ENCODE data around the gene HHIPL1.

HHIPL1 gene

GRCh38 chr14:99664058-99664936 is 19.4 kb downstream of the HHIPL1 start:
- H3K4me1 Mint-ChIP-seq (ENCODE audit: low read depth) = no peaks in the 10 kb centered on the region
- H3K9me3 Mint-ChIP-seq = no peaks in the 10 kb centered on the region
- H3K4me3 Mint-ChIP-seq = no peak overlapping the region
- DNase-seq (ENCODE audit: low spot score) = no peak
- no peaks in the 10 kb centered on the region for H3K36me3 Mint-ChIP-seq (ENCODE audit: low read depth)
- peaks cover 21% of the 10 kb centered on the region for H3K27me3 Mint-ChIP-seq (ENCODE audit: low read depth)
- H3K27ac Mint-ChIP-seq = no peak overlapping the region

DNA sequence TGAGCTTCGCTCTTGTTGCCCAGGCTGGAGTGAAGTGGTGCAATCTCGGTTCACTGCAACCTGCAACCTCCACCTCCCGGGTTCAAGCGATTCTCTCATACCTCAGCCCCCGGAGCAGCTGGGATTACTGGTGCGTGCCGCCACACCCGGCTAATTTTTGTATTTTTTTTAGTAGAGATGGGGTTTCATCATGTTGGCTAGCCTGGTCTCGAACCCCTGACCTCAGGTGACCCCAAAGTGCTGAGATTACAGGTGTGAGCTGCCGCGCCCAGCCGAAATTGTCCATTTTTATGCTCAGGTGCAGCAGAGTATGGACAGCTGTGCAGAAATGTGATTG is 20.0 kb downstream of the HHIPL1 start:
- Mint-ChIP-seq H3K9me3 (no peaks in the 10 kb centered on the region), H3K4me1 (ENCODE audit: low read depth) (no peaks in the 10 kb centered on the region), H3K27ac (no peak overlapping the region), H3K27me3 (ENCODE audit: low read depth) (peaks cover 20% of the 10 kb centered on the region), H3K4me3 (no peak overlapping the region), H3K36me3 (ENCODE audit: low read depth) (no peaks in the 10 kb centered on the region)
- no peak for DNase-seq (ENCODE audit: low spot score)

- peaks cover 5% of the 10 kb centered on the region for H3K27me3 Mint-ChIP-seq (ENCODE audit: low read depth)
These were observed 21.6 kb downstream of the HHIPL1 start for GRCh38 chr14:99666533-99666932.

DNA sequence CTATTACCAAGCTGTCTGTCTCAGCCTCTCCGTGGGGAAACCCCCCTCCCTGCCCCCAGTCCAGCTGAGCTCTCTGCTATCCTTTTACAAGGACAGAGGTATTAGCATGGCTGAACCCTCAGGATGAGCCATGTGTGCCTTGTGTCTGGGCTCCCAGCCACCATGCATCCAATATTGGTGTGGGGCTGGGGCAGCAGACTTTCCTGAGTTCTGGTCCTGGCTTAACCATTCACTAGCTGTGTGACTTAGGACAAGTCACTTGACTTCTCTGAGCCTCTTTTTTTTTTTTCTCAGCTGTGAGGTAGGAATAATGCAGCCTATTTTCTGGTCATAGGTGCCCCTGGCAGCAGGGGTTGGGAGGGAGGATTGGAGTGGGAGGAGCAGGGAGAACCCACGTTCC is 22.1 kb downstream of the HHIPL1 start:
- Mint-ChIP-seq H3K27me3 (ENCODE audit: low read depth) (peaks cover 5% of the 10 kb centered on the region), H3K27ac (no peak overlapping the region), H3K4me1 (ENCODE audit: low read depth) (no peaks in the 10 kb centered on the region), H3K9me3 (no peaks in the 10 kb centered on the region), H3K36me3 (ENCODE audit: low read depth) (no peaks in the 10 kb centered on the region), H3K4me3 (no peak overlapping the region)
- no peak for DNase-seq (ENCODE audit: low spot score)

More at GRCh38 chr14:99666533-99666932, 21.6 kb downstream of the HHIPL1 start:
- Mint-ChIP-seq H3K27ac (no peak overlapping the region), H3K4me3 (no peak overlapping the region), H3K36me3 (ENCODE audit: low read depth) (no peaks in the 10 kb centered on the region), H3K9me3 (no peaks in the 10 kb centered on the region), H3K4me1 (ENCODE audit: low read depth) (no peaks in the 10 kb centered on the region)
- DNase-seq (ENCODE audit: low spot score) = no peak

GRCh38 chr14:99667821-99668220 is 22.9 kb downstream of the HHIPL1 start:
- DNase-seq (ENCODE audit: low spot score) = no peak
- no peak overlapping the region for H3K4me3 Mint-ChIP-seq
- peaks cover 3% of the 10 kb centered on the region for H3K4me1 Mint-ChIP-seq (ENCODE audit: low read depth)

DNA sequence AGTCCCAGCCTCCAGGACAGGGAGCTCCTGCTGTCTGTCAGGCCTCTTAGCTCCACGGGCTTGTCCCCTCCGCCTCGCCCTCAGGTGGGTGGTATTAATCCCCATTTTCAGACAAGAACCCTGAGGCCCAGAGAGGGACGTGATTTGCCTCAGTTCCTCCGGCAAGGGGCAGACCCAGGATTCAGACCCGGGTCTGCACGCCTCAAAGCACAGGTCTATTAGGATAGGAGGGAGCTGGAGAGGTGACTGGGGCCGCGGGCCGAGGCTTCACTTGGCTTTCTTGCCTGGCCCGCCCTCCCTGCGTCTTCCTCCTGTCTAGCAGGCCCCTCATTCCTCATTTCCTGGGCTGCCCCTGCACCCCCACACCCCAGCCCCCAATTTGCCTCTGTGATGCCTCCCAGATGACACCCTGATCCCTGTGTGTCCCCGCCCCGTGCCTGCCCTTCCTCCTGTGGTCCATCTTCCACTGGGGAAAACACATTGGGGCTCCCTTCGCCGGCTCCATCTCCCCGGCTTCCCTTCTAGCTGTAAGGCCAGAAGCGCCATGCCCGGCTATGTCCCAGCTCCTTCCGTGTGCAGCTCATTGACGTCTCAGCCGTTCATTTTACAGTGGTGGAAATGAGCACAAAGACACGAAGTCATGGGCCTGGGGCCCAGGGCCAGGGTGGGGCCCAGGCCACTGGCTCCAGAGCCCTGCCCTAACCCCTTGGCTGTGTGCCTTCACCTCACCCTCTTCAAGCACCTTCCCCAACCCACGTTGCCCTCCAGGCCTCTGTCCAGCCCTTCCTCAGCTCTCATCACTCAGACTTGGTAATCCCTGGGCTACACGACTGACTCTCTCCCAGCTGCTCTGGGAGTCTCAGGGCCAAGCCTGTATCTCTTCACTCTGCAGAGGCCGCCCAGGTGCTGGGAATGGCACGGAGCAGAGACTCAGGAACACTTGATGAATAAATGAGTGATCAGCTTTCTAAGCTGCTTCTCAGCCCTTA is 23.7 kb downstream of the HHIPL1 start:
- Mint-ChIP-seq H3K27me3 (ENCODE audit: low read depth) (no peaks in the 10 kb centered on the region), H3K4me3 (no peak overlapping the region), H3K36me3 (ENCODE audit: low read depth) (no peaks in the 10 kb centered on the region), H3K4me1 (ENCODE audit: low read depth) (peaks cover 3% of the 10 kb centered on the region), H3K27ac (no peak overlapping the region), H3K9me3 (no peaks in the 10 kb centered on the region)
- no peak for DNase-seq (ENCODE audit: low spot score)

More at GRCh38 chr14:99667821-99668220, 22.9 kb downstream of the HHIPL1 start:
- no peaks in the 10 kb centered on the region for H3K36me3 Mint-ChIP-seq (ENCODE audit: low read depth)
- no peak overlapping the region for H3K27ac Mint-ChIP-seq
- no peaks in the 10 kb centered on the region for H3K27me3 Mint-ChIP-seq (ENCODE audit: low read depth)
- no peaks in the 10 kb centered on the region for H3K9me3 Mint-ChIP-seq

DNA sequence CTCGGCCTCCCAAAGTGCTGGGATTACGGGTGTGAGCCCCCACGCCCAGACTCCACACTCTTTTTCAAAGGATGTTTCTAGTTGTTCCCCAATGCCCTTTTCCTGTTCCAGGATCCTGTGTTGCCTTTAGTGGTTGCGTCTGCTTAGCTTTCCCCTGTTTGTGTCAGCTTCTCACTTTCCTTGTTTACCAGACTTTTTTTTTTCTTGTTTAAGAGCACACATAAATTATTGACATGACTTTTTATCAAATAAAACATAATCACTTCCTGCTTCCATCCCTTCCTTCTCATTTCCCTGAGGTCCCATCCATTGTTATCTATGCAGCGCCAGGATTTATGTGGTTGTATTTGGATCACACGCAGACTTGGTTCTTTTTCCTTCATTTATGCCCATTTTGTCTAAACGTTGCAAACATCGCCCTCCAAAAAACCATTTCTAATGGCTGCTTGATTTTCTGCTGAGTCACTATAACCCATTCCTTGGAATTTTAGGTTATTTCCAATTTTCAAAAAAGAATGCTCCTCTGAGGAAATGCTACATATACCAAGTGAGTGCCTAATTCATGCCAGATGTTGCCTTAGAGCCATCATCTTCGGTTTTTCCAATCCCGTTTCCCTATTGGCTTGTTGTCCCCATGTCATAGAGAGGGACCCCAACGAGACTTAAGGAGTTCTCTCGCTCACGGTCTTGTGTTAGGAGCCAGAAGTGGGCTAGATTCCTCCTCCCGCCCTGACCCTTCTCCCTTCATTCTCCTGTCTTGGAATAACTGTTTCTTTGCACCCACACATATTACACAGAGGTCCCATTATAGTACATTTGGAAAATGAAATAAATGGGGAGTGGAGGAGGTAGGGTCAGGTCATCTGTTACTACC is 25.7 kb downstream of the HHIPL1 start:
- Mint-ChIP-seq H3K4me3 (no peak overlapping the region), H3K36me3 (ENCODE audit: low read depth) (no peaks in the 10 kb centered on the region), H3K27ac (no peak overlapping the region), H3K4me1 (ENCODE audit: low read depth) (peaks cover 3% of the 10 kb centered on the region), H3K27me3 (ENCODE audit: low read depth) (no peaks in the 10 kb centered on the region), H3K9me3 (no peaks in the 10 kb centered on the region)
- DNase-seq (ENCODE audit: low spot score) = no peak

DNA sequence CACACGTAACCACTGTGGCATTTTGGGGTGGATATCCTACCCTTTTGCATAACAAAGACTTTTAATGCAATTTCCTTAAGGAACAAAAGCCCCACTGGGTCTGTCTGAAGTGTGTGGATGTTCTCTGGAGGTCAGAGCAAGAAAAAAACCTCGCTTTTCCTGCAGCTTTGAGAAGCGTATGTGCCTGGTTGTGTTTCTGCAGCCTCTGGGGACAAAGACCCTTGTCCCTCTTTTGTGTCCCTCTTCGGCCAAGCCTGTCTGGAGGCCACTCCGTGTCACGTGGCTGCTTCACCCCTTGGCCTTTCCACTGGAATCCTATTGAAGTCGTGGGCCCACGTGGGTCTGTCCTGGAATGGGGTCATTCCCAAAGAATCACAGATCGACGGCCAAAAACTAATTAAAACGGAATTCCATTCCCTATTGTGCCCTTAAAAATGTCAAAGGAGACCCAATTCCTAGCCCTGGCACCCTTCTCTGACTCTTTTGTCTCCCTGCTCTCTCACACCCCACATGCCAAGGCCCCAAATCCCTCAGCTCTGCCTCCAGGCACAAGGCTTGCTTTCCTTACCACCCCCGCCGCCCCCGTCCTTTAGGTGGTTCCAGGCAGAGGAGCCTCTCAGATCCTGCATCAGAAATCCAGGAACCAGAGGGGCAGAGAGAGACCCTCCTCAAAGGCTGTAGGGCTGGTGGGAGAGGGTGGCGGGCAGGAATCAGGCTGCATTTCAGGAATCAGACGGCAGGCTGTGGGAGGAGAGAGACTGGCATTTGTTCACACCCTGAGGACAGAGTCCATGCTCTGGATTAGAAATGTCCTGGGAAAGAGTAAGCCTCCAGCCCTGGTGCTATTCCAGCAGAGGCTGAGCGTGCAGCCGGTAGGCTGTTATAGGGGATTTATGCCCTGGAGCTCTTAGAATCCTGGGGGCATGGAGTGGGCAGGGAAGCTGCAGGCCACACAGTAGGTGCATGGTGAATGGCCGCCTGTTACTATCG is 26.6 kb downstream of the HHIPL1 start:
- Mint-ChIP-seq H3K4me3 (no peak overlapping the region), H3K36me3 (ENCODE audit: low read depth) (no peaks in the 10 kb centered on the region), H3K4me1 (ENCODE audit: low read depth) (peaks cover 4% of the 10 kb centered on the region), H3K27me3 (ENCODE audit: low read depth) (no peaks in the 10 kb centered on the region), H3K9me3 (no peaks in the 10 kb centered on the region), H3K27ac (peak overlapping the region; percentile 15)
- no peak for DNase-seq (ENCODE audit: low spot score)

DNA sequence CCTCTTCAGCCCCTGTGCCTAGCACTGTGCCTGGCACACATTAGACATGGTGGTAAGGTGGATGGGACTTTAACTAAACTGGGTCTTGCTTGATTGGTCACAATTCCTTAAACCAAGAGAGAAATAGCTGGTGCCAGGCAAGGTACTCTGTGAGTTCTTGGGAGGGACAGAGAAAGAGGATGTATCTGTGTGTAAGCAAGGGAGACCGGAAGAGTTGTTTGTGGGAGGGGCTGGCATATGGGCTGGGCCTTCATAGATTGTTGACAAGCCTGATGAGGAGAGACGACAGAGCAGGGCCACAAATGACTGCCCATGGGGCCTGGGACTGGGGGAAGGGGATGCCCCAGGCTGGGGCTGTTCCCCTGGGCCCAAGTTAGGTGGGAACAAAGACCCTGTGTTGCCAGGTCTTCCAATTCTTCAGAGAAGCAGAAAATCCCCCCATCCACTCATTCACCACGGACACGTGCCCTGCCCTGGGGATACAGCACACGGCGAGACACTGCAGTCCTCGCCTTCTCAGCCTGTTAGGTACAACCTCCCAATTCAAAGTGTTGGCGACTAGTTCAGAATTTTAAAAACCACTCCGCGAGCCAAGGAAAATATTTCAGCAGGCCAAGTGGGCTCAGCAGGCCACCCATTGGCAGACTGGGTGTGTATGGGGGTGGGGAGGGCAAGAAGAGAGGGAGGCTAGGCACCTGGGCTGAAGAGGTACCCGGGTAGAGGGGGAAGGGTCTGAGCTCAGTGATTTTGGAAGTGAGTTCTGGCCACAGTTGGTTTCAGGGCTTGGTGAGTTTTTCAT is 27.8 kb downstream of the HHIPL1 start:
- Mint-ChIP-seq H3K4me1 (ENCODE audit: low read depth) (peaks cover 7% of the 10 kb centered on the region), H3K27me3 (ENCODE audit: low read depth) (no peaks in the 10 kb centered on the region), H3K27ac (peak overlapping the region; percentile 75), H3K4me3 (no peak overlapping the region), H3K36me3 (ENCODE audit: low read depth) (no peaks in the 10 kb centered on the region), H3K9me3 (no peaks in the 10 kb centered on the region)
- no peak for DNase-seq (ENCODE audit: low spot score)

- no peak for DNase-seq (ENCODE audit: low spot score)
- Mint-ChIP-seq H3K27ac (peak overlapping the region; percentile 75), H3K4me3 (no peak overlapping the region), H3K36me3 (ENCODE audit: low read depth) (no peaks in the 10 kb centered on the region), H3K4me1 (ENCODE audit: low read depth) (peaks cover 7% of the 10 kb centered on the region), H3K27me3 (ENCODE audit: low read depth) (no peaks in the 10 kb centered on the region), H3K9me3 (peaks cover 7% of the 10 kb centered on the region)
These were observed 28.6 kb downstream of the HHIPL1 start for GRCh38 chr14:99673305-99674063.

DNA sequence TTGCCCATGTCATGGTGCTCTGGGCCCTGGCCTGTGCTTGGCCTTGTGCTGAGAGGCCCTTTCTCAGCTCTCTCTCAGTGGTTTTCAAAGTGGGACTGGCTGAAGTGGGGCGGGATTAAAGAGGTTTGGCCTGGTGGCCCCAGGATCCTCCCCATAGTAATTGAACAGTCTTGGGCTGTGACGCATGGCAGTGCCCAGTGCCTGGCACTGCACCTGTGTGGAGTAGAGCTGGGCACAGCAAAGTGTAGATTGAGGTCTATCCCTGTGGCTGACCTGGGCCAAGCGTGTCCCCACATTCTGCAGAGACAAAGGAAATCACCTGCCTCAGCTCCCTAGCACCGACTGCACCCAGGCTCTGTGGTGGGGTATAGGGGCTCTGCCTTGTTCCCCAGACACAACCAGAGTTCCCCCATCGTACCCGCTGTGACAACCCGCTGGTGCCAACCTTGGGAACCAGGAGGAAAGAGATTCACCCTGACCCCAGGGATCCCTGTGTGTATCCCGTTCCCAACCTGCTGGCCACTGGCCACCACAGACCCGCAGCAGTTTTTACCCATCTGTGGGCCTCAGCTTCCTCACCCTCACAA is 29.2 kb downstream of the HHIPL1 start:
- no peak for DNase-seq (ENCODE audit: low spot score)
- no peaks in the 10 kb centered on the region for H3K36me3 Mint-ChIP-seq (ENCODE audit: low read depth)
- H3K4me1 Mint-ChIP-seq (ENCODE audit: low read depth) = peaks cover 7% of the 10 kb centered on the region

More for the DNA sequence above, 29.2 kb downstream of the HHIPL1 start:
- no peak overlapping the region for H3K4me3 Mint-ChIP-seq
- H3K9me3 Mint-ChIP-seq = peaks cover 8% of the 10 kb centered on the region
- H3K27ac Mint-ChIP-seq = no peak overlapping the region
- no peaks in the 10 kb centered on the region for H3K27me3 Mint-ChIP-seq (ENCODE audit: low read depth)

Measured in T-helper 2 cell treated with Interferon-gamma antibody and Interleukin-4, amounts not matched to agents 5 μg/mL and 100 μg/mL, for 36 hours (primary cell).